Right hindlimb (tissue), 1 donor: ENCODE results near the gene IFT122.

Experiments used
- DNase-seq: peaks from one replicate; pipeline ENCODE4 v3.0.0-alpha.2; 2018

Gene IFT122

GRCh38 chr3:129442486-129442885, 2.5 kb downstream of the IFT122 start:
- no peak for DNase-seq

DNA sequence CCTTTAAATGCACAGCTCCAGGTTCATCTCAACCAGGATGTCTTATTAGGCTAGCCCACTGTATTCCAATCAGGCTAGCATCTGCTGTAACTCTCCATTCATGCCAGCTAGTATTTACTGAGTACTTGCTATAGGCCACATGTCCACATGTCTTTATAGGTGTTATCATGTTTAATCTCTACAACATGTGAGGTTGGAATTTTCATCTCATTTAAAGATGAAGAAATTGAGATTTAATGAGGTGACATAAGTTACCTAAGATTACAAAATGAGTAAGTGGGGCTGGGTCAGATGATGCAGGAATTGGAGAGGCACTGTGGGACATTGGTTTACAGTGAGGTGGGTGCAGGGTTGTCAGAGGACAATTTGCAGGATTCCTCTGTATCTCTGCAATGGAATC, 2.9 kb downstream of the IFT122 start:
- DNase-seq = no peak

DNA sequence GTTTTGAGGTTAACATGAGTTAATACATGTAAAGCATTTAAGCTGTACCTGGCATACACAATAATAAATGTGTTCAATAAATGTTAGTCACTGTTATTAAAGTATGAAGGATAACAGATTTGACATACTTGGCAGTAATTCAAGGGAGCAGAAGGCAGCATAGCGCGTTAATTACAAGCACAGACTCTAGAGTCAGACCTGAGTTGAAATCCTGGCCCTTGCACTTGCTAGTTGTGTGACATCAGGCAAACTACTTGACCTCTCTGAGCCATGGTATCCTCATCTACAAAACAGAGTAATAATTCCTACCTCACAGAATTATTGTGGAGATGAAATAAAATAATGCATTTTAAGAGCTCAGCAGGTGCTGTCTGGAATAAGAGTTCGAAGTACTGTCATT, 5.4 kb downstream of the IFT122 start:
- no peak for DNase-seq

DNA sequence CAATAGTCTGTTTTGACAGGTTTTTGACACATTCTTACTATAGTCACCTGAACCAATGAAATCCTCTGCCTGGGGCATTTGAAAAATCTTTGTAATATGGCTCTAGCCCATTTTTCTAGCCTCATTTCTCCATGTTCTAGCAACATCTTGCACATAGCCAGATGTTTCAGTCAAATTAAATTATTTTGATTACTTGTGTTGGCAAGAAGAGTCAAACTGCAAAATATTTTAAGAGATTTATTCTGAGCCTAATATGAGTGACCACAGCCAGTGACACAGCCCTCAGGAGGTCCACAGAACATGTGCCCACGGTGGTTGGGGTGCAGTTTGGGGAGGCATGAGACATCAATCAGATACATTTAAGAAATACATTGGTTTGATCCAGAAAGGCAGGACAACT, 6.9 kb downstream of the IFT122 start:
- DNase-seq = no peak

DNA sequence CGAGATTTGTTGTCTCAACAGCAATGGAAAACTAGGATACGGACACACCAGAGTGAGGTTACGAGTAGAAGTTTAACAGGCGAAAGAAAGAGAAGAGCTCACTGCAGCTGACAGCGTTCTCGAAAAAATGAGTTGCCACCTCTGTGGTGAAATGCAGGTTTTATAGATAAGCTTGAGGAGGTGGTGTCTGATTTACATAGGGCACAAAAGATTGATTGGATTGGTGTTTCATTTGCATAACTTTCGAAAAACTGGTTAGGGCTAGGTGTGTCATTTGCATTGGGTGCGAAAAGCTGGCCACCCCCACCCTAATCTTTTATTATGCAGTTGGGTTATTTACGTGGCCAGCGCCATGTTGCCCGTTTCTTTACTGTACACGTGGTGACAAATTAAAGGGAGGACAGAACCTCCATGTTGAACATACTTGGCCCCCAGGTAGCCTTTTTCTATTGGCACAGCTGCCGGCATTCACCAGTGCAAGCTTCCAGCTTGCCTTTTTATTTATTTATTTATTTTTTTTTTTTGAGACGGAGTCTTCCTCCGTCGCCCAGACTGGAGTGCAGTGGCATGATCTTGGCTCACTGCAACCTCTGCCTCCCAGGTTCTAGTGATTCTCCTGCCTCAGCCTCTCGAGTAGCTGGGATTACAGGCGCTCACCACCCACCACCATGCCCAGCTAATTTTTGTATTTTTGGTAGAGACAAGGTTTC, 8.3 kb downstream of the IFT122 start:
- DNase-seq = no peak

GRCh38 chr3:129449279-129450115, 9.5 kb downstream of the IFT122 start:
- no peak for DNase-seq

- DNase-seq = no peak
Measured at GRCh38 chr3:129453732-129454131, 13.7 kb downstream of the IFT122 start.

DNA sequence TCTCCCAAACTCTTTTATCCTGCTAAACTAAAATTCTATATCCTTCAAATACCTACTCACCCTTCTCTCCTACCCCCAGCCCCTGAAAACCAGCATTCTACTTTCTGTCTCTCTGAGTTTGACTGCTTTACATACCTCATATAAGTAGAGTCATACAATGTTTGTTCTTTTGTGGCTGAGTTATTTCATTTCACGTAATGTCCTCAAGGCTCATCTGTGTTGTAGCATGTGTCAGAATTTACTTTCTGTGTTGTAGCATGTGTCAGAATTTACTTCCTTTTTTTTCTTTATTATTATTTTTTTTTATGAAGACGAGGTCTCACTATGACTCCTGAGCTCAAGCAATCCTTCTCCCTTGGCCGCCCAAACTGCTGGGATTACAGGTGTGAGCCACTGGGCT, 20.1 kb downstream of the IFT122 start:
- no peak for DNase-seq

GRCh38 chr3:129460572-129460971, 20.5 kb downstream of the IFT122 start:
- no peak for DNase-seq

GRCh38 chr3:129461022-129461421, 21.0 kb downstream of the IFT122 start:
- no peak for DNase-seq

- DNase-seq = no peak
Measured at GRCh38 chr3:129461461-129462146, 21.6 kb downstream of the IFT122 start.

DNA sequence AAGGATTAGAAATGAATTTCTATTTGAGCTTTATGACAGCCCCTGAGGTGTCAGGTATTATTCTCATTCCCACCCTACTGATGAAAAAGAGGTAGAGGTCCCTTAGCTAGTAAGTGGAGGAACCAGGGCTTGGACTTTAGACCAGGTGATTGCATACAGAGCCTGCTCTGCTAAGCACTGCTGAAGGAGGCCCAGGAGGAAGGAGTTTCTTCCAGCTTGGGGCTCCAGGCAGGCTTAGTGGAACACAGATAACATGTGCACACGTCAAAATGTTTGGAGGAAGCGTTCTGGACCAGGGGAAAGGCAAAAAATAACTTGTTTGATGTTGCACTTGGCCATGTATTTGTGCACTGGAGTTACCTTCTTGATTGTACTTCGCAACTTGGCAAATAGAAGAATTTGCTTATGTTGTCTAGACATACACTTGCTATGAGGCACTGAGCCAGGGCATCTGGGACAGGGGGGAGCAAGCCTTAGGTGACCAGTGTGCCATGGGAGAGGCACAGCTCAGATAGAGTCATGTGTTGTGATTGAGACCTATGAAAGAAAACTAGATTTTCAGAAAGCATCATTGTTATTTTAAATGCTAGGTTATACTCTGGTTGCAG, 22.4 kb downstream of the IFT122 start:
- DNase-seq = no peak

DNA sequence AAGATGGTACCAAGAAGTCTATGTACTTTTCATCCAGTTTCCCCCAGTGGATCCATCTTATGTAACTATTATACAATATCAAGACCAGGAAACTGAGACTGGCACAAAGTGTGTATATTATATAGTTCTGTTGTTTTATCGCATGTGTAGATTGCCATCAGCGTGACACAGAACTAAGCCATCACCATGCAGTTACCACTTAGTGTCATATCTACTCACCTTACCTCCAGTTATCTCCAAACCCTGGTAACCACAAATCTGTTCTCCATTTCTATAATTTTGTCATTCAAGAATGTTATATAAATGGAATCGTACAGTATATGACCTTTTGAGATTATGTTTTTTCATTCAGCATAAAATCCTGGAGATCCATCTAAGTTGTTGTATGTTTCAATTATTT, 23.1 kb downstream of the IFT122 start:
- no peak for DNase-seq

DNA sequence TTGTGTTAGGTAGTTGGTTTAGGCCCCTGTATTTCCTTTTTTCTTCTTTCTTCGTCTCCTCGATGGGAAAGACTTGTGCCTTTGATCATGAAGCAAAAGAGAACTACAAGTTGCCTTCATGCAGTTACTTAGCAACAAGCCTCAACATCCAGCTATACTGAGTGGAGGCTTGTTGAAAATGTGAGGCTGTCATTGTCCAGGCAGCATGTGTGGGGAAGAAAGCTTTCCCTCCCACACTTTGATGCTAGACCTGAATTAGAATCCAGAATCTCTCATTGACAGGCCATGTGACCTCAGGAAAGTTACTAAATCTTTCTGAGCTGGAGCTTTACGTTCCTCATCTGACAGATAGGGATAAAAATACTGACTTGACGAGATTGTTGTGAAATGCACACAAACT, 23.7 kb downstream of the IFT122 start:
- no peak for DNase-seq

- no peak for DNase-seq
Measured at GRCh38 chr3:129467932-129468331, 27.9 kb downstream of the IFT122 start.

GRCh38 chr3:129469026-129469425, 29.0 kb downstream of the IFT122 start:
- DNase-seq = no peak

DNA sequence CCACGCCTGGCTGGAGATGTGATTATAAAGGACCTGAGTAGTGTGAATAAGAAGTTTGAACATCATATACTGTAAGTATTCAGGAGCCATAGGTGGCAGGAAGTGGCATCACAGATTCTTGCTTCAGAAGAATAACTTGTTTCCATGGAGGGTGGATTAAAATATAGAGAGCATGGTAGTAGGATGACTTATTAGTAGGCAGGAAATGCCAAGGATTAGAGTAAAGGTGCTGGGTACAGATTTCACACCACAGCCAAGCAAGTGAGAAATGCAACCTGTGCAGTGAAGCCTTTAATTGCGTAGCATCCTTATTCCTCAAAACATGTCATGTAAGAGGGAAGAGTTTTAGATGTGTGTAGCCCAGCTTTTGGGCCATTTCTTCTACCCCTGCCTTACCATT, 30.8 kb downstream of the IFT122 start:
- DNase-seq = no peak

- no peak for DNase-seq
Measured at GRCh38 chr3:129473067-129473768, 33.2 kb downstream of the IFT122 start.

GRCh38 chr3:129473769-129474152, 33.7 kb downstream of the IFT122 start:
- no peak for DNase-seq

DNA sequence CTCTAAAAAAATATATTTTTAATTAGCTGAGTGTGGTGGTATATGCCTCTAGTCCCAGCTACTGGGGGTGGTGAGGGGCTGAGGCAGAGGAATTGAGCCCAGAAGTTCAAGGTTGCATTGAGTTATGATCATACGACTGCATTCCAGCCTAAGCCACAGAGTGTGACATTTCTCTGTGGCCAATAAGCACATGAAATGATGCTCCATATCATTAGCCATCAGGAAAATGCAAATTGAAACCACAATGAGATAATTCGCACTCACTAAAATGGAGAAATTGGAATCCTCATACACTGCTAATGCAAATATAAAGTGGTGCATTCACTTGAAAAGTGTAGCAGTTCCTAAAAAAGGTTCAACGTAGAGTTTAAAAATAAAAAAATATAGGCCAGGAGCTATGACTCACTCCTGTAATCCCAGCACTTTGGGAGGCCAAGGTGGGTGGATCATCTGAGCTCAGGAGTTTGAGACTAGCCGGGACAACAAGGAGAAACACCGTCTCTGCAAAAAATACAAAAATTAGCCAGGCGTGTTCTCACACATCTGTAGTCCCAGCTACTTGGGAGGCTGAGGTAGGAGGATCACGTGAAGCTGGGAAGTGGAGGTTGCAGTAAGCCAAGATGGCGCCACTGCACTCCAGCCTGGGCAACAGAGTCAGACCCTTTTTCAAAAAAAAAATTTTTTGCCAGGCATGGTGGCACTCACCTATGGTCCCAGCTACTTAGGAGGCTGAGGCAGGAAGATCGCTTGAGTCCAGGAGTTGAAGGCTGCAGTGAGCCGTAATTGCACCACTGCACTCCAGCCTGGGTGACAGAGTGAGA, 35.2 kb downstream of the IFT122 start:
- no peak for DNase-seq

DNA sequence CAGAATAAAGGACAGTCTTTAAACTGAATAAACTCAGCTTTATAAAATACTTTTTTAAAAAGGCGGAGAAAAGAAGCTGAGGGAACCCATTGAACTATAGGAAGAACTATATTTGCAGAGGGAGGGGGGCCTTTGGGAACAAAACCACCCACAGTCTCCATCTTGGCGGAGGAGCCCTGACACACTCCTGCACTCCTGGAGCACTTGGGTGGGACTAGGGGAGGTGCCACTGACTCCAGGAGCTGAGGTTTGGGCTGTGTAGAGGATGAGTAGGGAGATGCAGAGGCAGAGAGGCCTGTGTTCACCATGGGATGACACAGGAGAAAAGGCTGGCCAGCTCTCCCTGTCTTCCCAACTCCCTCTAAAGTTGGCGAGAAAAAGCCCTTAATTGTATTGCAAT, 35.8 kb downstream of the IFT122 start:
- DNase-seq = no peak

- DNase-seq = no peak
Measured at GRCh38 chr3:129476586-129476985, 36.6 kb downstream of the IFT122 start.
